Measurements from ENCODE around the gene SIGLEC9.

Gene SIGLEC9

GRCh38 chr19:51097166-51097738, 27.5 kb upstream of the SIGLEC9 start:
- DNase-seq (ENCODE audit: low read depth in 2 of 2) = peak; percentile 69 to 75

- DNase-seq (ENCODE audit: low read depth in 2 of 2) = no peak
These were observed 26.9 kb upstream of the SIGLEC9 start for GRCh38 chr19:51097796-51098195.

GRCh38 chr19:51098365-51099046, 26.2 kb upstream of the SIGLEC9 start:
- no peak for DNase-seq (ENCODE audit: low read depth in 2 of 2)

GRCh38 chr19:51099047-51099382, 25.7 kb upstream of the SIGLEC9 start:
- no peak for DNase-seq (ENCODE audit: low read depth in 2 of 2)

GRCh38 chr19:51100601-51101000, 24.1 kb upstream of the SIGLEC9 start:
- DNase-seq (ENCODE audit: low read depth in 2 of 2) = no peak

GRCh38 chr19:51101171-51101865, 23.4 kb upstream of the SIGLEC9 start:
- no peak for DNase-seq (ENCODE audit: low read depth in 2 of 2)

GRCh38 chr19:51102991-51103390, 21.7 kb upstream of the SIGLEC9 start:
- DNase-seq (ENCODE audit: low read depth in 2 of 2) = no peak

GRCh38 chr19:51103926-51104341, 20.8 kb upstream of the SIGLEC9 start:
- DNase-seq (ENCODE audit: low read depth in 2 of 2) = no peak

- DNase-seq (ENCODE audit: low read depth in 2 of 2) = no peak
These were observed 17.2 kb upstream of the SIGLEC9 start for GRCh38 chr19:51107406-51108065.

- peak; percentile 95 to 96 for DNase-seq (ENCODE audit: low read depth in 2 of 2)
These were observed 16.5 kb upstream of the SIGLEC9 start, which contains the start of gene CTU1 for GRCh38 chr19:51108066-51108804. Gene CTU1, minus strand, starts transcription at chr19:51108409. Its CDS starts 3,840 bp downstream, at chr19:51104569.

- no peak for DNase-seq (ENCODE audit: low read depth in 2 of 2)
These were observed 15.9 kb upstream of the SIGLEC9 start for GRCh38 chr19:51108805-51109146.

GRCh38 chr19:51110666-51110971, 14.1 kb upstream of the SIGLEC9 start:
- DNase-seq (ENCODE audit: low read depth in 2 of 2) = no peak

- DNase-seq (ENCODE audit: low read depth in 2 of 2) = no peak
These were observed 13.1 kb upstream of the SIGLEC9 start for GRCh38 chr19:51111606-51112005.

GRCh38 chr19:51114087-51114729, 10.5 kb upstream of the SIGLEC9 start:
- no peak for DNase-seq (ENCODE audit: low read depth in 2 of 2)

GRCh38 chr19:51116736-51117286, 7.9 kb upstream of the SIGLEC9 start:
- DNase-seq (ENCODE audit: low read depth in 2 of 2) = no peak

GRCh38 chr19:51119101-51119500, 5.6 kb upstream of the SIGLEC9 start:
- DNase-seq (ENCODE audit: low read depth in 2 of 2) = no peak

- DNase-seq (ENCODE audit: low read depth in 2 of 2) = no peak
These were observed 5.1 kb upstream of the SIGLEC9 start for GRCh38 chr19:51119611-51120010.

GRCh38 chr19:51120160-51120559, 4.5 kb upstream of the SIGLEC9 start:
- DNase-seq (ENCODE audit: low read depth in 2 of 2) = no peak

- no peak for DNase-seq (ENCODE audit: low read depth in 2 of 2)
These were observed 3.4 kb upstream of the SIGLEC9 start for GRCh38 chr19:51121257-51121656.

GRCh38 chr19:51122112-51122981, 2.4 kb upstream of the SIGLEC9 start:
- DNase-seq (ENCODE audit: low read depth in 2 of 2) = no peak
